HEK293T (cell line): ENCODE data around the gene FOSB.
"Not testable (repeated sequence)": the region's sequence is repeated elsewhere in the genome, so short reads cannot be mapped to it uniquely, and the experiment has no call there.

ENCODE experiments used
- CTCF ChIA-PET: fragments of 350-600 bp; formaldehyde crosslinking; extraction: SDS; loops from one replicate; lab custom pipeline; 2021; ENCODE audit warnings: antibody characterized with exemption, inconsistent platforms; lab: Yijun Ruan, JAX
- POLR2A ChIA-PET: fragments of 350-600 bp; formaldehyde crosslinking; extraction: SDS; loops from one replicate; lab custom pipeline; 2020; ENCODE audit warnings: antibody characterized with exemption, inconsistent platforms; lab: Yijun Ruan, JAX
- DNase-seq: peaks from one replicate; pipeline ENCODE4 v3.0.0; 2012; ENCODE audit warnings: mixed read lengths; ENCODE audit errors: extremely low spot score
- ARNT ChIP-seq: fragments of 450-650 bp; IDR thresholded peaks from 2 replicates; pipeline ENCODE4 v1.6.1; 2017; ENCODE audit warnings: mild to moderate bottlenecking
- BHLHE40 ChIP-seq: fragments of 450-650 bp; IDR thresholded peaks from 2 replicates; pipeline ENCODE4 v1.6.1; 2016; ENCODE audit warnings: mild to moderate bottlenecking, moderate library complexity, borderline replicate concordance
- CTBP1 ChIP-seq: fragments of 450-650 bp; IDR thresholded peaks from 2 replicates; pipeline ENCODE4 v1.6.1; 2016; ENCODE audit warnings: borderline replicate concordance
- ELF4 ChIP-seq: fragments of 450-650 bp; IDR thresholded peaks from 2 replicates; pipeline ENCODE4 v1.6.1; 2017; ENCODE audit warnings: antibody characterized with exemption
- FOXA1 ChIP-seq: fragments of 450-650 bp; IDR thresholded peaks from 2 replicates; pipeline ENCODE4 v1.6.1; 2016; ENCODE audit warnings: mild to moderate bottlenecking
- FOXK2 ChIP-seq: fragments of 450-650 bp; IDR thresholded peaks from 2 replicates; pipeline ENCODE4 v1.6.1; 2016; ENCODE audit warnings: mild to moderate bottlenecking
- FOXM1 ChIP-seq: fragments of 450-650 bp; IDR thresholded peaks from 2 replicates; pipeline ENCODE4 v1.6.1; 2017; ENCODE audit warnings: mild to moderate bottlenecking, borderline replicate concordance
- HDGF ChIP-seq: fragments of 450-650 bp; IDR thresholded peaks from 2 replicates; pipeline ENCODE4 v1.6.1; 2017; ENCODE audit warnings: antibody characterized with exemption, borderline replicate concordance
- L3MBTL2 ChIP-seq: fragments of 450-650 bp; conservative IDR thresholded peaks from 2 replicates; pipeline ENCODE4 v1.6.1; 2016; ENCODE audit warnings: mild to moderate bottlenecking
- LEF1 ChIP-seq: fragments of 450-650 bp; IDR thresholded peaks from 2 replicates; pipeline ENCODE4 v1.6.1; 2017; ENCODE audit warnings: mild to moderate bottlenecking, borderline replicate concordance
- NFRKB ChIP-seq: fragments of 450-650 bp; IDR thresholded peaks from 2 replicates; pipeline ENCODE4 v1.6.1; 2016; ENCODE audit warnings: mild to moderate bottlenecking, moderate library complexity
- SP1 ChIP-seq: fragments of 450-650 bp; IDR thresholded peaks from 2 replicates; pipeline ENCODE4 v1.6.1; 2017
- SUZ12 ChIP-seq: fragments of 450-650 bp; IDR thresholded peaks from 2 replicates; pipeline ENCODE4 v1.6.1; 2016; ENCODE audit warnings: mild to moderate bottlenecking
- TARDBP ChIP-seq: fragments of 450-650 bp; IDR thresholded peaks from 2 replicates; pipeline ENCODE4 v1.6.1; 2016
- ZNF384 ChIP-seq: fragments of 450-650 bp; IDR thresholded peaks from 2 replicates; pipeline ENCODE4 v1.6.1; 2016
- TF ChIP-seq, protein P1 (sequence below): fragments of 450-650 bp; IDR thresholded peaks from 2 replicates; pipeline ENCODE4 v1.6.1; 2016

Gene FOSB

DNA sequence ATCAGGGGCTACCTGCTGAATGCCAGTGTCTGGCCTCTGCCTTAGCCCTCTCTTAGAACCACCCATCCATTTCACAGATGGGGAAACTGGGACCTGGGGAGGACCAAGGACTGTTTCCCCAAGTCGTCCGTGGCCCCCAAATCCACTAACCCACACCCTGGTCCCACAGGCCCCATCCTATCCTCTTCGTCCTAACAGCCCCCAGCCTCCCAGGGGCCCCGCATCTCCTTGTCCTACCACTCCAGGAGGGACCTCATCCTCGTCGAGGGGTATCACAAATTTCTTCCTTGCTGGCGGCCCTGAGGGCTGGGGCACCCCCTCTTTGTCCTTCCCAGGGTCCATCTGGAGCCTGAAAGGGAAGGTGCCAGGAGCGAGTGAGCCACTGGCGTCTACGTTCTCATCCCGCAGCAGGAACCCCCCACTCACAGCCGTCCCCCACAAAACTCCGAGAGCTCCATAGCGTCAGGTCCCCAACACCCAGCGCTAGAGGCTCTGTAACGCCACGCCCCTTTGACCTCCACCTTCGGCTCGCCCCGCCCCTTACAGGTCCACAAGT is 44.7 kb upstream of the FOSB start:
- ChIA-PET POLR2A (interaction anchor here (2.1 to 2.8 kb wide), 2 partner anchors 17 to 19 kb away, joined by 9 to 14 read pairs; partner anchors contain the start of gene PPP1R13L), CTCF (interaction anchor here (1.7 kb wide), 1 partner anchor 16 kb away, joined by 5 read pairs; no protein-coding TSS in a partner anchor)
- DNase-seq, result no peak
- no peak for TF ChIP-seq LEF1
- TF ChIP-seq CTBP1, result no peak
- no peak for TF ChIP-seq ARNT
- no peak for TF ChIP-seq FOXM1
- no peak for TF ChIP-seq SUZ12
- TF ChIP-seq TARDBP, result no peak
- no peak for TF ChIP-seq ELF4
- no peak for TF ChIP-seq FOXK2
- no peak for TF ChIP-seq ZNF384
- no peak for TF ChIP-seq BHLHE40
- no peak for TF ChIP-seq L3MBTL2
- TF ChIP-seq FOXA1, result no peak
- TF ChIP-seq NFRKB, result no peak
- TF ChIP-seq, protein P1, sequence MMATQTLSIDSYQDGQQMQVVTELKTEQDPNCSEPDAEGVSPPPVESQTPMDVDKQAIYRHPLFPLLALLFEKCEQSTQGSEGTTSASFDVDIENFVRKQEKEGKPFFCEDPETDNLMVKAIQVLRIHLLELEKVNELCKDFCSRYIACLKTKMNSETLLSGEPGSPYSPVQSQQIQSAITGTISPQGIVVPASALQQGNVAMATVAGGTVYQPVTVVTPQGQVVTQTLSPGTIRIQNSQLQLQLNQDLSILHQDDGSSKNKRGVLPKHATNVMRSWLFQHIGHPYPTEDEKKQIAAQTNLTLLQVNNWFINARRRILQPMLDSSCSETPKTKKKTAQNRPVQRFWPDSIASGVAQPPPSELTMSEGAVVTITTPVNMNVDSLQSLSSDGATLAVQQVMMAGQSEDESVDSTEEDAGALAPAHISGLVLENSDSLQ, result no peak
- TF ChIP-seq HDGF, result no peak
- no peak for TF ChIP-seq SP1

DNA sequence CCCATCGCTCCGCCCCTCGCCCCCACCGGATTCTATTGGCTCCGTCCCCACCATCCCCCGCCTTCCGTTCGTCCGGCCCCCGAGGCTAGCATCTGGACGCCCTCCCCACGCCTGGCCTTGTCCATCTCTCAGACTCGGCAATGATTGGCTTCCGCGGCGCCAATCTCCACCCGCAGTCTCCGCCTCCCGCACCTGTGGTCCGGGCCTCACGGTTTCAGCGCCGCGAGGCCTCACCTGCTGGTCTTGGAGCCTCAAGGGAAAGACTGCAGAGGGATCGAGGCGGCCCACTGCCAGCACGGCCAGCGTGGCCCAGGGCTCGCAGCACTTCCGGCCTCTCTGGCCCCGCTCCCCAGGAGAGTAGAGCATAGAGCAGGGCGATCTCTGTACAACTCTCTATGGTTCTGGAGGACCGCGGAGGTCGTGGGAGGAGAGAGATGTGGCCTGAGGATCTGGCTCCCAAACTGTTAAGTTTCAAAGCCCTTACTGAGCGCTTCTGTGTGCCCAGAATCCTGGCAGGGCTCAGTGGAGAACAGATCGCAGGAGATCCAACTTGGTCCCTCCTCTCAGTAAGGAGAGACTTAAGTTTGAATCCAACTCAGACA is 44.1 kb upstream of the FOSB start, which contains the start of gene ERCC1:
TSS of gene ERCC1 (minus strand) at position 329 of the 602 bp plus-strand sequence. CDS start 543 bp downstream, outside the sequence.
- CTCF ChIA-PET, result interaction anchor here (1.7 to 1.8 kb wide), 3 partner anchors 16 to 62 kb away, joined by 5 to 8 read pairs (median 5); no protein-coding TSS in a partner anchor
- peak; percentile 95 for DNase-seq
- TF ChIP-seq BHLHE40 (no peak), L3MBTL2 (peak; percentile 78), ELF4 (peak; percentile 86), FOXK2 (no peak), FOXM1 (no peak), ARNT (no peak), SUZ12 (no peak), LEF1 (no peak), NFRKB (no peak), CTBP1 (no peak), ZNF384 (no peak)
- TF ChIP-seq, protein P1, result peak; percentile 97
- POLR2A ChIA-PET, result interaction anchor here (0.7 to 2.8 kb wide), 6 partner anchors 9 to 22 kb away, joined by 3 to 14 read pairs (median 6); partner anchors contain the start of gene PPP1R13L

DNA sequence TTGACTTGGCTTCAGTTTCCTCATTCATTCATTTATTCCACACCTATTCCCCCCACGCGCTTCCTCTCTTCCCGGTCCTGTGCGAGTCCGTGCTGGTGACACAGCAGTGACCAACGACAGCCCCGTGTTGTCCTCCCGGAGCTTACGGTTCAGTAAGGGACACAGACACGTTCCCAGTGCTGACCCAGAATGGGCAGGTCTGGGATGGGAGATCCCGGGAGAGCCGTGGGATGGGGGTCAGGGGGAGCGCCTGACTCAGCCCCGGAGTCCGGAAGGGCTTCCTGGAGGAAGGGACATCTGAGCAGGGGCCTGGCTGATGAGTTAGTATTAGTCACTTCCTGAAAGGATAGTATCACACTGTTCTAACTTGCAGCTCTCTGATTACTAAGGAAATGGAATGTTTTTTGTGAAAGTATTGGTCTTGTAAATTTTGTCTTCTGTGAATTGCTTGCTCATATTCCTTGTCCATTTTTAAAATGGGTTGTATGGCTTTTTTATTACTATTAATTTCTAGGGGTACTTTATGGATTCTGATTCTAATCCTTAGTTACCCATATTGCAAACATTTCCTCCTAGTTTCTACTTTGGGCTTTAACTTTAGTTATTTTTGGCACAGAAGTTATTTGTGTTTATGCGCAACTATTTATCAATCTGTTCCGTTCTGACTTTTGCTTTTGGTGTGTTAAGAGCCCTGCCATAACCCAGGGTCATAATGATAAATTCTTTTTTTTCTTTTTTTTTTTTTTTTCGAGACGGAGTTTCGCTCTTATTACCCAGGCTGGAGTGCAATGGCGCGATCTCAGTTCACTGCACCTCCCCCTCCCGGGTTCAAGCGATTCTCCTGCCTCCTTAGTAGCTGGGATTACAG is 43.4 kb upstream of the FOSB start:
- POLR2A ChIA-PET, result interaction anchor here (0.7 to 2.8 kb wide), 8 partner anchors 10 to 61 kb away, joined by 3 to 14 read pairs (median 4); partner anchors contain the start of genes FOSB and PPP1R13L
- TF ChIP-seq, protein P1, result no peak
- TF ChIP-seq LEF1, result no peak
- no peak for TF ChIP-seq FOXM1
- no peak for TF ChIP-seq ARNT
- peak; percentile 57; the same call in 1 of the 2 replicates for TF ChIP-seq L3MBTL2
- TF ChIP-seq CTBP1, result no peak
- TF ChIP-seq SP1, result no peak
- no peak for TF ChIP-seq NFRKB
- no peak for TF ChIP-seq FOXK2
- peak; percentile 86 for TF ChIP-seq ZNF384
- no peak for TF ChIP-seq HDGF
- TF ChIP-seq FOXA1, result no peak
- no peak for TF ChIP-seq SUZ12
- no peak for TF ChIP-seq ELF4
- TF ChIP-seq BHLHE40, result no peak
- 0 out of 2 replicates have a peak, but pooled peaks have one; percentile 18 for TF ChIP-seq TARDBP
- peak; percentile 28 for DNase-seq
- CTCF ChIA-PET, result interaction anchor here (1.3 to 1.8 kb wide), 4 partner anchors 15 to 61 kb away, joined by 3 to 8 read pairs (median 5); no protein-coding TSS in a partner anchor

DNA sequence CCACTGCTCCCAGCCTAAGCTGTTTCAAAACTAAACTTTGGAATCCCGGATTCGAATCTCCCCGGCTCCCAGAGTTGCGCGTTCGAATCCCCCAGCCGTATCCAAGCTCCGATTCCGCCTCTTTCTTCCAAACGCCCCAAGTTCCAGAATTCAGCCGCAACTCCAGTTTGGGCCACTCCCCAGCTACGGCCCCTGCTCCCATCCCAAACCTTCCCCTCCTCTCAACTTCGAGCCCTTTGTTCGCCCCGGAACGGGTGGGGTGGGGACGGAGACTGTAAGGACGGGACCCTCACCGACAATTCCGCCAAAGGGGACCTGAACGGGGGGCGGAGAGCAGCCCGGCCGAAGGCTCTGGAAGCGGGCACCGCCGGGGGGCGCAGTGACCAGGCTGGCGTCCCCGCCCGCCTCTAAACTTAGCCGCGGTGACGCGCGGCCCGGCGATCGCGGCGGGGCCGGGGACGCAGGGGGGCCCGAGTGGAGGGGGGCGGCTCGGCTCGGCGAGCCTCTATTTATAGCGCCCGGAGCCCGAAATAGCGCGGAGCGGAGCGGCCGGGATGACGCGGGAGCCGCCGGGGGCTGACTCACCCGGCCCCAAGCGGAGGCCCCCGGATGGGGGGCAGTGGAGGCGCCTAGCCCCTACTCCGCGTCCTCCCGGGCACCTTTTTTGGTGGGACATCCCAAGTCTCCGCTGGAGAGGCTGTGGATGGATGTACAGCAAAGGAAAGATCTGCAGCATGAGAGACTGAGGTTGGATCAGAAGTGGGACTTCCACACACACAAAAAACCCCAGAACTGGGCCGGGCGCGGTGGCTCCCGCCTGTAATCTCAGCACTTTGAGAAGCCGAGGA is 39.2 kb upstream of the FOSB start:
- TF ChIP-seq HDGF (no peak), CTBP1 (no peak), SUZ12 (no peak)
- ChIA-PET POLR2A (interaction anchor here (0.9 to 1.5 kb wide), 4 partner anchors 11 to 50 kb away, joined by 3 to 7 read pairs (median 5); partner anchors contain the start of gene FOSB), CTCF (interaction anchor here (1.0 kb wide), 3 partner anchors 11 to 56 kb away, joined by 7 to 12 read pairs (median 8); no protein-coding TSS in a partner anchor)
- DNase-seq, result peak; percentile 46

DNA sequence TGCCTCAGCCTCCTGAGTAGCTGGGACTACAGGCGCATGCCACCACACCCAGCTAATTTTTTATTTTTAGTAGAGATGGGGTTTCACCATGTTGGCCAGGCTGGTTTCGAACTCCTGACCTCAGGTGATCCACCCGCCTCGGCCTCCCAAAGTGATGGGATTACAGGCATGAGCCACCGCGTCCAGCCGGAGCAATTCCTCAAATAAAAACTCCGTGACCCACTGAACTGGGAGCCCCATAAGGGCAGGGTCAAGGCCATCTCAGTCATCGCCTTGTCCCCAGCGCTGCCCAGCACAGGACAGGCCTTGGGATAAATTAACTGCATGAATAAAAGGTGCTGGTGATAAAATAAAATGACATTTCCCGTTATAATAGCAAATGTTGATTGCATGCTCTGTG is 37.9 kb upstream of the FOSB start:
- POLR2A ChIA-PET, result interaction anchor here (1.5 kb wide), 1 partner anchor 10 kb away, joined by 3 read pairs; no protein-coding TSS in a partner anchor
- DNase-seq, result not testable (repeated sequence)
- CTCF ChIA-PET, result interaction anchor here (1.1 to 1.2 kb wide), 2 partner anchors 10 to 49 kb away, joined by 3 to 5 read pairs; no protein-coding TSS in a partner anchor

DNA sequence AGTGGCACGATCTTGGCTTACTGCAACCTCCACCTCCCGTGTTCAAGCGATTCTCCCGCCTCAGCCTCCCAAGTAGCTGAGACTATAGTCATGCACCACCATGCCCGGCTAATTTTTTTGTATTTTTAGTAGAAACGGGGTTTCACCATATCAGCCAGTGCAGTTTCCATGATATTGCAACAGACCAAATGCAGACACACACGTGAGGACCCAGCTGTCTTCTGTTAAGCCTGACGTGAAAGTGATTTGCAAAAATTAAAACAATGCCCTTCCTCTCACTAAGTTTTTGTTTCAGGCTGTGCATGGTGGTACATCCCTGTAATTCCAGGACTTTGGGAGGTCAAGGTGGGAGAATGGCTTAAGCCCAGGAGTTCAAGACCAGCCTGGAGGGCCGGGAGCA is 36.8 kb upstream of the FOSB start:
- POLR2A ChIA-PET, DNase-seq, CTCF ChIA-PET: not testable (repeated sequence)

DNA sequence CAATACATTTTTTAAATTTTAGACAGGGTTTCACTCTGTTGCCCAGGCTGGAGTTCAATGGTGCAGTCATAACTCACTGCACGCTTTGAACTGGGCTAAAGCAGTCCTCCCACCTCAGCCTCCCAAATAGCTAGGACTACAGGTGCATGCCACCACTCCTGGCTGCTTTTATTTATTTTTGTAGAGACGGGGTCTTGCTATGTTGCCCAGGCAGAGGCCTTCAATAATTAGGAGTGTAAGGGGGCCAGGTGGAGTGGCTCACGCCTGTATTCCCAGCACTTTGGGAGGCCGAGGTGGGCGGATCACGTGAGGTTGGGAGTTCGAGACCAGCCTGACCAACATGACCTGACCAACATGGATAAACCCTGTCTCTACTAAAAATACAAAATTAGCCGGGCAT is 35.3 kb upstream of the FOSB start:
- CTCF ChIA-PET, DNase-seq, POLR2A ChIA-PET: not testable (repeated sequence)
